Activated effector memory CD4-positive, alpha-beta T cell treated with Interleukin-2 at 50 U/mL for 16 hours (primary cell): ENCODE data around the gene LAMC1.

ENCODE experiments used
- DNase-seq: peaks from one replicate; pipeline ENCODE4 v3.0.0-alpha.2; 2020

Gene LAMC1

DNA sequence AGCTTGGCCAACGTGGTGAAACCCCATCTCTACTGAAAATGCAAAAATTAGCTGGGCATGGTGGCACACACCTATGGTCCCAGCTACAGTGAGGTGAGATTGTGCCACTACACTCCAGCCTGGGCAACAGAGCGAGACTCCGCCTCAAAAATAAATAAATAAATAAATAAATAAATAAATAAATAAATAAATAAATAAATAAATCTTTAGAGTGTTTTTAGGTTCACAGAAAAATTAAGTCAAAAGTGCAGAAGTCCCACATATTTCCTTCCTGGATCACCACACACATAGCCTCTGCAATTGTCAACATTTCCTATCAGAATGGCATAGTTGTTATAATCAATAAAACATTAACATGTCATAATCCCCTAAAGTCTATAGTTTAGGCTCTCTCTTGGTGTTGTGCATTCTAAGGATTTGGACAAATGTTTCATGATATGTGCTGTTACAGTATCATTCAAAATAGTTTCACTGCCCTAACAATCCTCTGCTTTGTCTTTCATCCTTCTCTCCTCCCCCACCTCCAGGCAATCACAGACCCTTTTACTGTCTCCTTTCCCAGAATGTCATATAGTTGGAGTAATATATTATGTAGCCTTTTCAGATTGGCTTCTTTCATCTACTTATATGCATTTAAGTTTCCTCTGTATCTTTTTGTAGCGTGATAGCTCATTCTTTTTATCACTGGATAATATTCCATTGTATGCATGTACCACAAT lies 58.3 kb downstream of the LAMC1 start:
- no peak for DNase-seq

DNA sequence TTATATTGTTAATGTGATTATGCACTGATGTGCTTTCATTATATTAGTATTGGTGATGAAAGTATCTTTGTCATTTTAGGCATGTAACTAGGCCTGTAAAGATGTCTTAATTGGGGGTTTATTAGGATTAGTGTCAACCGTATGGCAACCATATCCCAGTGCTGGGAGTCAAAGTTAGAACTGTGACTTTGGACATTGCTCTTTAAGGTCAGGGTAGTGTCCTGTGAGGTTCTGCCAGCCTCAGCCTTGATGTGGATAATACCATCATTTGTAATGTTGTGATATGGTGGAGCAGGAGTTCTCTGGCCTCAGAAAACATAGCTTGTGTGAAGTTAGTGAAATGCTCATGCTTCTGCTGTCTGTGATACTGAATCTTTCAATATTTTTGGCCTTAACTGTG lies 59.4 kb downstream of the LAMC1 start:
- DNase-seq = no peak

DNA sequence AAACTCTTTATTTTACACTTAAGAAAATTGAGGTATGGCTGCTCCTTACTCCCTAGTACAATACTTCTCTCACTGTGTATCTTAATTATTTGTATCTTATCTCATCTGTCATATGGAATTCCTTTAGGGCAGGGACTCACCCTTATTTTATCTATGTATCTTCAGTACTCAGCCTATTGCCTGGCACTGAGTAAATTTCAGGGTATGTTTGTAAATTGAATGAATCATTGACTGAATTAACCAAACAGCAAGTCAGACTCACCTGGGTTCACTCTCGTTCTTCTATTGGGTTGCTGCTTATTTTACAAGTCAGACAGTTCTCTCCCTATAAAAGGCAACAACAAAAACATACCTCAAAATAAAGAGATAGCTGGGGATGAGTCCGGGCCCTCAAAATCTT lies 63.8 kb downstream of the LAMC1 start:
- DNase-seq = no peak

GRCh38 chr1:183089025-183089639 lies 65.9 kb downstream of the LAMC1 start:
- no peak for DNase-seq

- no peak for DNase-seq
These were observed 67.3 kb downstream of the LAMC1 start for GRCh38 chr1:183090391-183091006.

GRCh38 chr1:183091181-183091580 lies 68.0 kb downstream of the LAMC1 start:
- no peak for DNase-seq

DNA sequence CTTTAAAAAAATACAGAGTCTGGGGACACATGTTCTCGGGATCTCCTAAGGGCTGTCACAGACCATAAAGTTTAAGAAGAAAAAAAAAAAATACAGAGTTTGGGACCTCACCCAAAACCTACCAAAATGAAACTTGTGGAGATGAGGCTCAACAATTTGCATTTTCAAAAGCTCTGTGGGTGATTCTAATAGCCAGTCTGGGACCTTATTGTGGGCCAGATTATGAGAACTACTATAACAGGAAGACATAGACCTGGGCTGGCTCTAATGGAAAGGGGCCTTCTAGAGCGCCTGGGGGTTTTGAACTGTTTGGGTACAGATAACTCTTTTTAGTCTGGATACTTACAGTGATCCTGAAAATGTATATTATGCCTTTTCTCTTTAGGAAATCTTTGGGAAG lies 69.1 kb downstream of the LAMC1 start:
- no peak for DNase-seq

DNA sequence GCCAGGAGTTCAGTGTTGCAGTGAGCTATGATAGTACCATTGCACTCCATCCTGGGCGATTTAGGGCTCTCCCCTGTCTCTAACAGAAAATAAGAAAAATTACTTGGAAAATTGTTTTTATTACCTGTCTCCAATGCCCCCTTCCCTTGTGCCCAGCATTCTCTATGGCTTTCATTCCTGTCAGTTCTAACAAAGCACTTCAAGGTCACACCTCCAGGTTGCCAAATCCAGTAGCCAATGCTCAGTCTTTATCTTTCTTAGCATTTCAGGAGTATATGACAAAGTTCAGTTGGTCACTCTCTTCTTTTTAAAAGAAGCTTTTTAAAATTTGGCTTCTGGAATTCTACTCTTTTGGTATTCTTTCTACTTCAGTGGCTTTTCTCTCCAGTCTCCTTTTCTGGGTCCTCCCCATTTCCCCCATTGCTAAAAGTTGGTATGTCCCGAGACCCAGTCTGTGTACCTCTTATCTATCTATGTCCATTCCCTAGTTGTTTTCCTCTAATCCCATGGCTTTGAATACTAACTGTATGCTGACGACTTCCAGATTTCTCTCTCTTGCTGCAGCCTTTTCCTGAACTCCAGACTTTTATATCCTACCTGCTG lies 69.9 kb downstream of the LAMC1 start:
- DNase-seq = no peak

- DNase-seq = no peak
These were observed 70.6 kb downstream of the LAMC1 start for GRCh38 chr1:183093786-183094298.

- DNase-seq = no peak
These were observed 71.1 kb downstream of the LAMC1 start for GRCh38 chr1:183094351-183094750.

GRCh38 chr1:183096351-183096750 lies 73.1 kb downstream of the LAMC1 start:
- no peak for DNase-seq

DNA sequence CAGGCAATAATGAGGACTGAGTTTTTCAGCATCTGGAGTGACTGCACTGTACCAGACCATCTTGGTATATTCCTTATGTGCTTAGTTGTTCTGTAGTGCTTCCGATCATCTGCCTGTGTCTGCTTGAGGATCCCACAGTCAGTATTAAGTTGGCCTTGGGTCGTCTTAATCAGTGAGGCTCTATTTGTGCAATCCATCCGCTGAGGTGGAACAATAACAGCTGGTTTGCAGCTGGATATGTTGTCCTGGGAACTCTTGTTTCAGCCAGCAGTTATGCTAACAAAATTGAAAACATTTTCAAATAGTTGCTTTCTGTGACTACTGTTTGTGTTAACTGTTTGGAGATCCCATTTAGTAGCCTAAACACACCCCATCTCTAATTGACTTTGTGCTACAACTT lies 73.7 kb downstream of the LAMC1 start:
- DNase-seq = no peak

GRCh38 chr1:183097438-183098051 lies 74.3 kb downstream of the LAMC1 start:
- no peak for DNase-seq

GRCh38 chr1:183098317-183098716 lies 75.1 kb downstream of the LAMC1 start:
- no peak for DNase-seq

GRCh38 chr1:183100361-183100974 lies 77.2 kb downstream of the LAMC1 start:
- DNase-seq = no peak

DNA sequence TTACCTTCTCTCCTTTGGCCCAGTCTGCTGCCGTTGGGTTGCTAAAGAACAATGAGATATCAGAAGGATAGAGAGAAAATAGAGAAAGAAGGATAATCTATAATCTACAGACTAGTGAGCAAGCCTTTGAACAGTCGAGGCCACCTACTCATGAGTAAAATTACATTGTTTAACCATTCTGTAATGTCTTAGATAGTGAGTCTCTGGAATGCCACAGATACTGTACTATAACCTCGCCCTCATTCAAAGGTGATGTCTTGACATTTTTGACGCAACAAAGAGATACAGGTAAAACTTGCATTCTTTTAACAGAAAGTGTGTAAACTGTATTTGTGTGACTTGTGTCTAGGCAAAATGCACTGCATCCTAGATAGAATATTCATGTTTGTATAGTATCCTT lies 77.9 kb downstream of the LAMC1 start:
- no peak for DNase-seq

- DNase-seq = no peak
These were observed 78.6 kb downstream of the LAMC1 start for GRCh38 chr1:183101841-183102276.

DNA sequence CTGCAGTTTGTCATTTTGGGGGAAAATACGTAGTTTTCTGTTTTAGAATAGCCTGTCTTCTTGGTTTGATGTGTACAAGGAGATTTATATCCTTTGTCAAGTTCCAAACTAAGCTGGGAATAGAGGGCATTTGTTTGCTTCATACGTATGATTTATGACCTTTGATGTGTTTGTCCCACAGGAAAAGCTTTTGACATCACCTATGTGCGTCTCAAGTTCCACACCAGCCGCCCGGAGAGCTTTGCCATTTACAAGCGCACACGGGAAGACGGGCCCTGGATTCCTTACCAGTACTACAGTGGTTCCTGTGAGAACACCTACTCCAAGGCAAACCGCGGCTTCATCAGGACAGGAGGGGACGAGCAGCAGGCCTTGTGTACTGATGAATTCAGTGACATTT lies 79.9 kb downstream of the LAMC1 start:
- no peak for DNase-seq

DNA sequence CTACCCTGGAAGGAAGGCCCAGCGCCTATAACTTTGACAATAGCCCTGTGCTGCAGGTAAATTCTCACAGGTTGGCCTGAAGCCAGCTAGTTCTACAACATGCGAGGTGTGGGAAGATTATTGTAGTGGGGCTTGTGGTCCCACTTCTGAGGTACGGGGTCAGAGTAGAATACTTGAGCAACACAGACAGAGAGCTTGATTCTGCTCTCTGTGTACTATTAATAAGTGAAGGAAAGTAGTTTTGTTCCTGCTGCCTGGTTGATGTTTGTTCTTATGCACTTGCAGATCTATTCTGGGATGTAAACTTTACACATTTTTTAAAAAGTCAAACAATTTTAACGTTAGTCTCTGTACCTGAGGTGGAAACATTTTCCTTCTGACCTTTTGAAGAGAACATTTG lies 80.4 kb downstream of the LAMC1 start:
- DNase-seq = no peak

GRCh38 chr1:183105449-183105848 lies 82.2 kb downstream of the LAMC1 start:
- no peak for DNase-seq

GRCh38 chr1:183106166-183106565 lies 82.9 kb downstream of the LAMC1 start:
- no peak for DNase-seq

DNA sequence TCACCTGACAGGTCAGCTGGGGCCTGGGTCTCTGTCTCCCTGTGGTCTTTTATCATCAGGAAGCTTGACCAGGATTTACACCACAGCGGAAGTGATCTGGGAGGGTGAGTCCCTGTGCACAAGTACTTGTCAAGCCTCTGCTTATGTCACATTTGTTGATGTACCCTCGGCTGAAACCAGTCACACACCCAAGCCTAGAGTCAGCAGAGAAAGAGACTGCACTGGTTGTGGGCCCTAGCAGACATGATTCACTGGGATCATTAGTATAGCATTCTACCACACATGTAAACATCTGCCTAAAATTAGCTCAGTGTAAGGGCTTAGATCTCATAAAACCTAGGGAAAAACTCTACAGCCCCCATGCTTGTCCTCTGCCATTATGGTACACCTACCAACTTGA lies 83.5 kb downstream of the LAMC1 start:
- DNase-seq = no peak

- no peak for DNase-seq
These were observed 87.2 kb downstream of the LAMC1 start for GRCh38 chr1:183110326-183110880.
